ENCODE measurements around the gene CD209. TPM values are rescaled to one million over a fixed set of nuclear protein-coding genes. Genes with fewer than 3 reads are reported as not detected.
A peak's percentile ranks its signal among the peaks of the same experiment; 100 is the strongest.

CD209 gene
- total RNA-seq, 2 experiments from 2014 or later = not detected

DNA sequence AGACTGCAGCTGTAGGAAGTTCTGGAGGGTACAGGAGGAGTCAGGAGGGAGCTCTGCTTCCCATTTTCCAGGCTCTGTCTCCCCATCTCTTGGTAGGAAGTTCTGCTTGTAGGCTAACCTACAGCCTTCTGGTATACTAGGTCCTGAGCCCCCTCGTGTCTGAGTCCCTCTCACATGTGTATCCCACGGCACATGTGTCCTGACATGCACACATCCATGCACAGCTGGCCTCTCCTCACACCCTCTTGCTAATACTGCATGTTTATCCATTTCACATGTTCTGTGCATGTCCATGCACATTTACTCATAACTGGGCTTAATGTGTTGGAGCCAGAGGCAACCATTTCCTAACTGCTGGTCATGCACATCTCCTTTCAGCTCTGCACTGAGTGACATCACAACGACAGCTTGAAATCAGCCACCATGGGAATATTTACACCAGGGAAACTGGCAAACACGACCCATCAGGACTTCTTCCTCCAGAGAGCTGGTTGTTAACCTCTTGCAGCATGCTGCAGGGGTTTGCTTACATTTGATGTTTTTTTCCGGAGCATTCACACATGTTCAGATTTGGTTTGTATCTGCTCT lies 3.0 kb downstream of the CD209 start:
- peaks cover 54% of the 10 kb centered on the region for H3K27me3 Mint-ChIP-seq
- no peak for DNase-seq
- H3K4me3 Mint-ChIP-seq = no peak overlapping the region
- no peaks in the 10 kb centered on the region for H3K36me3 Mint-ChIP-seq
- intact Hi-C loops (cut with micrococcal nuclease) = no loop called here
- peaks cover 5% of the 10 kb centered on the region for H3K9me3 Mint-ChIP-seq
- ChIA-PET CTCF (no interaction called here), POLR2A (no interaction called here)
- H3K27ac Mint-ChIP-seq = no peak overlapping the region
- no peaks in the 10 kb centered on the region for H3K4me1 Mint-ChIP-seq (ENCODE audit: low read depth)

DNA sequence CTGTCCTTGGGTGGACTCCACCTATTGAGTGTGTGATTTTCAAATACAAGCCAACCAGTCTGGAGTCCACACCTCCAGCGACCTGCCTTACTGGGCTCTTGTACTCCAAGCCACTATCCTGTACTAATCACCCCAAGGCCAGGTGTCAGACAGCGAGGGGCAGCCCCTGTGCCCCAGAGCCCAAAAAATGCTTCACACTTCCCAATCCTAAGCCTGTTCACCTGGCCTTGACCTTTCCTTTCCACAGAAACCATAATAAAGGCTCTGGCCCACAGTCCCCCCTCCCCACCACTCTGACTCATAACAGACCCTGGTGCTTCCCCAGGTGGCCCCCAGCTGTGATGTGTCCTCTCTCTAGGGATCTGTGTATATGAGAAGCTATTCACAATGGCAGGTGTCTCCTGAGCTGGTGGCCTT lies 3.9 kb downstream of the CD209 start:
- Mint-ChIP-seq H3K9me3 (peaks cover 5% of the 10 kb centered on the region), H3K27me3 (peaks cover 57% of the 10 kb centered on the region), H3K4me1 (ENCODE audit: low read depth) (no peaks in the 10 kb centered on the region), H3K4me3 (no peak overlapping the region), H3K27ac (no peak overlapping the region), H3K36me3 (no peaks in the 10 kb centered on the region)
- ChIA-PET CTCF (no interaction called here), POLR2A (no interaction called here)
- intact Hi-C loops (cut with micrococcal nuclease) = no loop called here
- peak; percentile 22 for DNase-seq

DNA sequence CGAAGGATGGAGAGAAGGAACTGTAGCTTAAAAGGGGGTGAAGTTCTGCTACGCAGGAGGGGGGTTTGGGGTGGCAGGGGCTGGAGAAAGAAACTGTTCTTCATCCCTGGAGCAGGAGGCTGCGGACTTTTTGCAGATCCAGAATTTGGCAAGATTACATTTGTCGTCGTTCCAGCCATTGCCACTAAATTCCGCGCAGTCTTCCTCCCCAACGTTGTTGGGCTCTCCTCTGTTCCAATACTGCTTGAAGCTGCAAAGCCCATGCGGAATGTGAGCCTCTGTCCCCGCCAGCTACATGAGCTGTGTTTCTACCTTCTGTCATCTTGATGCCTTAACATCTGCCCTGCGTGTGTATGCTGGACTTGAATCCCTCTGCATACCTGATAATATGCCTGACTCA lies 4.3 kb downstream of the CD209 start:
- Mint-ChIP-seq H3K36me3 (no peaks in the 10 kb centered on the region), H3K27ac (no peak overlapping the region), H3K27me3 (peaks cover 57% of the 10 kb centered on the region), H3K9me3 (peaks cover 1% of the 10 kb centered on the region), H3K4me3 (no peak overlapping the region), H3K4me1 (ENCODE audit: low read depth) (peaks cover 2% of the 10 kb centered on the region)
- no peak for DNase-seq
- ChIA-PET CTCF (no interaction called here), POLR2A (no interaction called here)
- intact Hi-C loops (cut with micrococcal nuclease) = no loop called here

DNA sequence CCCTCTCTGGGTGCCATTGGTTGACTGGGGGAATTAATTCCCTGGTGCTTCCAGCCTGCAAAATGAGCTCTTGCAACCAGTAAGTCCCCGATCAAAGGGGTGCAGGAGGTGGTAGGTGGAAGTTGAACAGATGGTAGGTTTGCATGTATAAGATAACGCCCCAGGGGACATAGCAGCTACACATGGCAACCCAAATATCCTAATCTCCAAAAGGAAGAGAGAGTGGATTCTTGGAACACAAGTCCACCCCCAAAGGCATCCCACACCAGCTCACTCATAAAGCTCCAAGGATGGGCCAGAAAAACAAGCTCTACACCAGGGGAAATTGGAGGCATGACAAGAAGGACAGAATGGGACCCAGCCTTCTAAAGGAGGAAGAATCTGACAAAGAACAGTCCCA lies 4.8 kb downstream of the CD209 start:
- ChIA-PET CTCF (no interaction called here), POLR2A (no interaction called here)
- Mint-ChIP-seq H3K27ac (no peak overlapping the region), H3K9me3 (no peaks in the 10 kb centered on the region), H3K27me3 (peaks cover 55% of the 10 kb centered on the region), H3K36me3 (no peaks in the 10 kb centered on the region), H3K4me3 (no peak overlapping the region), H3K4me1 (ENCODE audit: low read depth) (peaks cover 5% of the 10 kb centered on the region)
- DNase-seq = no peak
- intact Hi-C loops (cut with micrococcal nuclease) = no loop called here

DNA sequence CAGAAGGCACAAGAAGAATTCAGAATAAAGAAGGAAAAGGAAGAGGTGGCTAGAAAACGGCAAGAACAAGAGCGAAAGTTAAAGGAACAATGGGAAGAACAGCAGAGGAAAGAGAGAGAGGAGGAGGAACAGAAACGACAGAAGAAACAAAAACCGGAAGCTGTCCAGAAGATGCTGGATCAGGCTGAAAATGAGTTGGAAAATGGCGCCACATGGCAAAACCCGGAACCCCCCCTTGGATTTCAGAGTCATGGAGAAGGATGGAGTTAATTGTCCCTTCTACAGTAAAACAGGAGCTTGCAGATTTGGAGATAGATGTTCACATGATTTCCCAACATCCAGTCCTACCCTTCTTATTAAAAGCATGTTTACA lies 6.7 kb downstream of the CD209 start:
- ChIA-PET POLR2A (no interaction called here), CTCF (no interaction called here)
- Mint-ChIP-seq H3K27me3 (peaks cover 50% of the 10 kb centered on the region), H3K27ac (no peak overlapping the region), H3K4me3 (no peak overlapping the region), H3K36me3 (no peaks in the 10 kb centered on the region), H3K4me1 (ENCODE audit: low read depth) (peaks cover 11% of the 10 kb centered on the region), H3K9me3 (no peaks in the 10 kb centered on the region)
- intact Hi-C loops (cut with micrococcal nuclease) = no loop called here
- DNase-seq = no peak

DNA sequence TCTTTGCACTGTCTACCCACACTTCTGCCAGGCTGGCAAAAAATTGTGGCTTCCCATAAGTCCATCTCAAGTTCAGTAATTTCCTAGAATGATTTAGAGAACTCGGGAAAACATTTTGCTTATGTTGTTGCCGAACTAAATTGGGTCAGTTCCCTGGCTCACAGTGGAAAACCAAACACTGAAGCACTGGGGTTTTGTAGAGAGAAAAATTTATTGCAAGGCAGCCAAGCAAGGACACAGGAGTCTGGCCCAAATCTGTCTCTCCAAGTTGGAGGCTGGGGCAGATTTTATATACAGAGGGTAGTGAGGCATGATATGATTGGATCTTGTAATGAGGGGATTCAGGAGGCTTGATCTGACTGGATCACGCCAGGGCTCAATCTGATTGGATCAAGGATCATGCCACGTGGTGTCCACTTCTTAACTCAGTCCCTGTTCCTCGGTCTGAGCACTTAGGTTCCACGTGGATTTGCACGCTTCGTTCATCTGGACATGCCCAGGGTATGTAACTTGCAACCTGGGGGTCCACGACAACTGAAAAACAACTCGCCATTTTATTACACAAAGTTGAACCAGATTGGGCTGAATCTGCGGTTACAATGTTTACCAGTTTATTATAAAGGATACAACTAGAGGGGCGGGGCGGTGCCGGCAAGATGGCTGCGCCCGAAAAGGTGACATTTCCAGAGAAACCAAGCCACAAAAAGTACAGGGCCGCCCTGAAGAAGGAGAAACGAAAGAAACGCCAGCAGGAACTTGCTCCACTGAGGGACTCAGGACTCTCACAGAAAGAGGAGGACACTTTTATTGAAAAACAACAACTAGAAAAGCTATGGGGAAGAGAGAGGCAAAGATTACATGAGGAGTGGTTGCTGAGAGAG lies 7.3 kb downstream of the CD209 start:
- Mint-ChIP-seq H3K4me1 (ENCODE audit: low read depth) (peaks cover 11% of the 10 kb centered on the region), H3K4me3 (no peak overlapping the region), H3K9me3 (no peaks in the 10 kb centered on the region), H3K27me3 (peaks cover 52% of the 10 kb centered on the region), H3K27ac (no peak overlapping the region), H3K36me3 (no peaks in the 10 kb centered on the region)
- intact Hi-C loops (cut with micrococcal nuclease) = no loop called here
- no peak for DNase-seq
- CTCF ChIA-PET = no interaction called here
- POLR2A ChIA-PET = no interaction called here

DNA sequence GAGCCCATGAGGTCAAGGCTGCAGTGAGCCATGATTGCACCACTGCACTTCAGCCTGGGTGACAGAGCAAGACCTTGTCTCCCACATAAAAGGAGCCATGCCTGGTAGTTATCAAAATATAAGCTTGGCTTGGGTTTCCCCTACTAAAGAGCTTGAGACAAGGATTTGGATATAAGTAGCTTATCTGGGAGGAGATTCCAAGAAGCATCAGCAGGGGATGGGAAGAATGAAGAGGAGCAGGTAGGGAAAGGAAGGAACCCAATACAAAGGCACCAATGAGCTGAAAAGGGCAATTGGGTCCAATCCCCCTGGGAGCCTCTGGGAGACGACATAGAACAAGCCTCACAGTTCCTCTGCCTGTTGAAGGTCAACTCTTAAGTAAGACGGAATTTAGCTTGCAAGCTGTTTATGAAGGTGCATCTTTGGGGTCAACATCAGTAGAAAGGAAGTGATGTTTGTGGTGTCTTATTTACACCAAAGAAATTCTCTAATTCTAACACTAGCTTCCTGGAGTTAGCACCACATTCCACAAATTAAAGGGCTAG lies 8.1 kb downstream of the CD209 start:
- H3K4me3 Mint-ChIP-seq = no peak overlapping the region
- CTCF ChIA-PET = no interaction called here
- DNase-seq = no peak
- POLR2A ChIA-PET = no interaction called here
- H3K4me1 Mint-ChIP-seq (ENCODE audit: low read depth) = peaks cover 11% of the 10 kb centered on the region
- no peak overlapping the region for H3K27ac Mint-ChIP-seq
- H3K36me3 Mint-ChIP-seq = no peaks in the 10 kb centered on the region
- intact Hi-C loops (cut with micrococcal nuclease) = no loop called here
- H3K9me3 Mint-ChIP-seq = no peaks in the 10 kb centered on the region
- peaks cover 49% of the 10 kb centered on the region for H3K27me3 Mint-ChIP-seq

DNA sequence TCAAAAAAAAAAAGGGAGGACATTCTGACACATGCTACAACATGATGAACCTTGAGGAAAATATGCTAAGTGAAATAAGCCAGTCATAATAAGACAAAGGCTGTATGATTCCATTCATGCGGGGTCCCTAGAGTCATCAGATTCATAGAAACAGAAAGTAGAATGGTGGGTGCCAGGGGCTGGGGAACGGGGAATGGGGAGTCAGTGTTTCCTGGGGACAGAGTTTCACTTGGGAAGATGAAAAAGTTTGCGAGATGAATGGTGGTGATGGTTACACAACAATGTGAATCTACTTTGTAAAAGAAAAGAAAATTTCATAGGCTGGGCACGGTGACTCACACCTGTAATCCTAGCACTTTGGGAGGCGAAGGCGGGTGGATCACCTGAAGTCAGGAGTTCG lies 9.3 kb downstream of the CD209 start:
- Mint-ChIP-seq H3K4me3 (no peak overlapping the region), H3K36me3 (no peaks in the 10 kb centered on the region), H3K27ac (peak overlapping the region; percentile 54), H3K4me1 (ENCODE audit: low read depth) (peaks cover 11% of the 10 kb centered on the region), H3K9me3 (no peaks in the 10 kb centered on the region), H3K27me3 (peaks cover 46% of the 10 kb centered on the region)
- ChIA-PET POLR2A (interaction anchor here (0.7 kb wide), 1 partner anchor 315 kb away, joined by 4 read pairs; no protein-coding TSS in a partner anchor), CTCF (no interaction called here)
- peak; percentile 76 for DNase-seq
- intact Hi-C loops (cut with micrococcal nuclease) = loop anchor here (1.0 kb wide), 3 partner anchors 13 to 39 kb away; no protein-coding TSS in a partner anchor

DNA sequence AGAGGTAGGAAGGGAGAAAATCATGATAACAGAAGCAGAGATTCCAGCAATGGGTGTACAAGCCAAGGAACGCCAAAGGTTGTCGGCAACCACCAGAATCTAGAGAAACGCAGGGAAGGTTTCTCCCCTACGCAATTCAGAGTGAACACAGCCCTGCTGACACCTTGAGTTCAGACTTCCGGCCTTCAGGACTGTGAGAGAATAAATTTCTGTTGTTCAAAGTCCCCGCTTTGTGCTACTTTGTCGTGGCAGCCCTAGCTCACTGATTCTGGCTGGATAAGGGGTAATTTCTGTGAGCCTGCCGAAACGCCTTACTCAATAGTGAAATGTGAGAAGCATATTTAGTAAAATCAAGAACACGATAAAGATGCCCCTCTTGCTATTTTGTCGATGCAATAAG lies 10.1 kb downstream of the CD209 start:
- CTCF ChIA-PET = interaction anchor here (1.5 kb wide), 1 partner anchor 14 kb away, joined by 4 read pairs; no protein-coding TSS in a partner anchor
- no peak overlapping the region for H3K27ac Mint-ChIP-seq
- H3K9me3 Mint-ChIP-seq = no peaks in the 10 kb centered on the region
- peak; percentile 14 for DNase-seq
- peaks cover 11% of the 10 kb centered on the region for H3K4me1 Mint-ChIP-seq (ENCODE audit: low read depth)
- POLR2A ChIA-PET = interaction anchor here (0.7 kb wide), 1 partner anchor 314 kb away, joined by 4 read pairs; no protein-coding TSS in a partner anchor
- intact Hi-C loops (cut with micrococcal nuclease) = no loop called here
- no peak overlapping the region for H3K4me3 Mint-ChIP-seq
- H3K27me3 Mint-ChIP-seq = peaks cover 41% of the 10 kb centered on the region
- no peaks in the 10 kb centered on the region for H3K36me3 Mint-ChIP-seq

DNA sequence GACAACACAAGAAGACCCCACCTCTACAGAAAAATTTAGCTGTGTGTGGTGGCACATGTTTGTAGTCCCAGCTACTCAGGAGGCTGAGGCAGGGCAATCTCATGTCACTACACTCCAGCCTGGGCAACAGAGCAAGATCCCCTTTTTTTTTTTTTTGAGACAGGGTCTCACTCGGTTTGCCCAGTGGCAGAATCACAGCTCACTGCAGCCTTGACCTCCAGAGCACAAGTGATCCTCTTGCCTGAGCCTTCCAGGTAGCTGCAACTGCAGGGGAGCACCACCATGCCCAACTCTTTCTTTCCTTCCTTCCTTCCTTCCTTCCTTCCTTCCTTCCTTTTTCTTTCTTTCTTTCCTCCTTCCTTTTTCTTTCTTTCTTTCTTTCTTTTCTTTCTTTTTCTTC lies 11.2 kb downstream of the CD209 start:
- Mint-ChIP-seq H3K4me3 (no peak overlapping the region), H3K27me3 (peaks cover 44% of the 10 kb centered on the region), H3K36me3 (no peaks in the 10 kb centered on the region), H3K9me3 (no peaks in the 10 kb centered on the region), H3K27ac (no peak overlapping the region), H3K4me1 (ENCODE audit: low read depth) (peaks cover 11% of the 10 kb centered on the region)
- CTCF ChIA-PET = interaction anchor here (1.5 kb wide), 1 partner anchor 16 kb away, joined by 4 read pairs; no protein-coding TSS in a partner anchor
- POLR2A ChIA-PET = interaction anchor here (0.7 kb wide), 1 partner anchor 12 kb away, joined by 4 read pairs; no protein-coding TSS in a partner anchor
- intact Hi-C loops (cut with micrococcal nuclease) = no loop called here
- DNase-seq = no peak

DNA sequence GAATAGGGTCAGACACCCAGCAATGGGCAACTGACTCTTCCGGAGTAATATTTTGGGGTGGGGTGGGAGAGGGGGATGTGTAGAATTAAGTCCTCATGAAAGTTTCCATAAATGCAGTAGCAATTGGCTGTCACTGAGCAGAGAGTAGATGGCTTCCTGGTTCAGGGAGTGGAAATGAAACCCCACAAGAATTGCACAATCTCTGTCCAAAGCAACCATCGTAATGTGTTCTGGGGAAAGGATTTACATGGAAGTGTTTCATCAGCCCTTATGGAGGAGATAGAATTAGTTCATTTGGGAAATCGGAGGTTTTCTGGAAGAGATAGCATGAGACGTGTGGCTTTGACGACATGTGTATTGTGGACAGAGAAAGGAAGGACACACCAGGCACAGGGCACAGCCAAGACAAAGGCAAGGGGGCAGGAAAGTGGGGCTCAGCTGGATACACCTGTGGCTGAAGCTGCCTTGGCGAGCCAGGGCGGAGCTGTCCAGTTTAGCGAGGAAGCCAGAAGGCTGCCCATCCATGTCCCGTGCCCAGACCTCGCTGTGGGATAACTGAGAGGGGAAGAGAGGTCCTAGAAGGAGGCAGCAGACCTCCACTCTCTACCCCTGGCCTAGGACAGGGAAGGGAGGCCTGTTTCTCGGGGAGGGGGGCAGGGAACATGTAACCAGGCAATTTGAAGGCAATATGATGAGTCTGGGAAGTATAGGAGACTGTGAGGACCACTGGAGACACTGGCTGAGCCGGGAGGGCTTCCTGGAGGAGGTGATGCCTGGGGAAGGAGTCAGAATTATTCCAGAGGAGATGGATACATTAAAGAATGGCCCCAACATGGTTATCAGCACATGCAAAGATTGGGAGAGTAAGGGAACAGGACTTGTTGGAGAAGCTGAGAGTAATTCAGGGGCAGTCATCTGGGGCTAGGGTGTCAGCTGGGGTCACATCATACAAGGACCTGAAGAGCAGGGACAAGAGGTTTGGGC lies 12.8 kb downstream of the CD209 start:
- no peaks in the 10 kb centered on the region for H3K36me3 Mint-ChIP-seq
- POLR2A ChIA-PET = no interaction called here
- no peaks in the 10 kb centered on the region for H3K9me3 Mint-ChIP-seq
- H3K4me3 Mint-ChIP-seq = no peak overlapping the region
- peaks cover 18% of the 10 kb centered on the region for H3K4me1 Mint-ChIP-seq (ENCODE audit: low read depth)
- intact Hi-C loops (cut with micrococcal nuclease) = no loop called here
- no peak overlapping the region for H3K27ac Mint-ChIP-seq
- DNase-seq = no peak
- H3K27me3 Mint-ChIP-seq = peaks cover 39% of the 10 kb centered on the region
- CTCF ChIA-PET = no interaction called here

DNA sequence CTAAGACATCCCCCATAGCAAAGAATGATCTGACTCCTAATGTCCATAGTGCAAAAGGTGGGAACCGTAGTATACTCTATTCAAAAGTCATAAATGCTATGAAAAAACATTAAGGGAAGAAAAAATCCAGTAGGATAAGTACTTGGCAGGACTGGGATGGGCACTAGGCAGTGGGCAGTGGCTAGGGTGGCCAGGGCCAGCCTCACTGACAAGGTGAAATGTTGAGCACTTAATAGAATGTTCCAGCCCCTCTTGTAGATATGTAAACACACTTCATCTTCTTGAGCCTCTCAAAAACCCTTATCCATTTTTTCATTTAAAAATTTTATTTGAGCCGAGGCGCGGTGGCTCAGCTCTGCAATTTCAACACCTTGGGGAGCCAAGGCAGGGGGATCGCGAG lies 14.0 kb downstream of the CD209 start:
- POLR2A ChIA-PET = no interaction called here
- CTCF ChIA-PET = no interaction called here
- DNase-seq = no peak
- intact Hi-C loops (cut with micrococcal nuclease) = no loop called here
- no peak overlapping the region for H3K4me3 Mint-ChIP-seq
- H3K9me3 Mint-ChIP-seq = no peaks in the 10 kb centered on the region
- H3K27me3 Mint-ChIP-seq = peaks cover 43% of the 10 kb centered on the region
- H3K27ac Mint-ChIP-seq = no peak overlapping the region
- no peaks in the 10 kb centered on the region for H3K36me3 Mint-ChIP-seq
- peaks cover 20% of the 10 kb centered on the region for H3K4me1 Mint-ChIP-seq (ENCODE audit: low read depth)

All from activated CD4-positive, alpha-beta memory T cell treated with anti-CD3 and anti-CD28 coated beads for 36 hours (primary cell).